ENCODE results near the gene CEMIP2.

- TF ChIP-seq CTCF (IDR thresholded peaks at IDR 0.05; ENCODE audit: insufficient read depth, low read depth, low read length), result no peak
- TF ChIP-seq EZH2 (IDR thresholded peaks at IDR 0.05; ENCODE audit: insufficient read depth, low read length), result no peak
These were observed 112.5 kb downstream of the CEMIP2 start for GRCh38 chr9:71655778-71656177.

Measured in astrocyte (in vitro differentiated cells and primary cell).